Neural crest cell (in vitro differentiated cells): ENCODE data around the gene DBNL. TPM values are rescaled to one million over a fixed set of nuclear protein-coding genes. Genes with fewer than 3 reads are reported as not detected.

ENCODE experiments used
- DNase-seq: peaks from one replicate; pipeline ENCODE4 v3.0.0; 2021; ENCODE audit warnings: low read depth, mixed read lengths, low spot score
- H3K27ac Mint-ChIP-seq: one replicate; pipeline ENCODE4 v1.8.0; 2021; ENCODE audit warnings: mild to moderate bottlenecking, mixed read lengths; ENCODE audit not compliant: unreplicated experiment
- H3K27me3 Mint-ChIP-seq: 2 replicates; pipeline ENCODE4 v1.8.0; 2021; ENCODE audit warnings: low read depth, mild to moderate bottlenecking, mixed read lengths
- H3K36me3 Mint-ChIP-seq: 2 replicates; pipeline ENCODE4 v1.8.0; 2021; ENCODE audit warnings: low read depth, mild to moderate bottlenecking, mixed read lengths
- H3K4me1 Mint-ChIP-seq: 2 replicates; pipeline ENCODE4 v1.8.0; 2021; ENCODE audit warnings: mixed read lengths
- H3K4me3 Mint-ChIP-seq: one replicate; pipeline ENCODE4 v1.8.0; 2021; ENCODE audit warnings: mild to moderate bottlenecking, mixed read lengths
- H3K9me3 Mint-ChIP-seq: 2 replicates; pipeline ENCODE4 v1.8.0; 2021; ENCODE audit warnings: mixed read lengths
- CTCF ChIP-seq: fragments of 200-600 bp; sonication (generic); conservative IDR thresholded peaks from 2 replicates; pipeline ENCODE4 v1.5.0; 2021; ENCODE audit warnings: antibody characterized with exemption, mild to moderate bottlenecking
- total RNA-seq: library from RNA; stranded (reverse); gene quantifications from 2 replicates; pipeline ENCODE4 v1.2.1, GENCODE V29; 2021

The DBNL gene
- total RNA-seq, 1 donor from 2014 or later = 74.6 TPM

DNA sequence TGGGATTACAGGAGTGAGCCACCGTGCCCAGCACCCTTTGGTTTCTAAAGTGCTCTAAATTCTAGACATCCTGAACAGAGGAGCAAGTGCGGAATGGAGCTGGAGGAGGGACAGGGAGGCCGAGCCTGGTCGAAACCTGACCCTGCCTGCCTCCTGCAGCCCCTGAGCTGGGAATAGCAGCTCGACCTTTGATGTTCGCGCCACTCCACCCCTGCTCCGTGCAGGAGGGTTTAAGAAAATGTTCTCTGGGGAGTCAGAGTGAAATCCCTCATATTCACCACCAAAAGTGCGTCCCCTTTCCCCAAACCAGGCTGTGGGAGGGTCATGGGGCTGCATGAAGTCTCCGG is 19.0 kb downstream of the DBNL start:
- Mint-ChIP-seq H3K27ac (peak overlapping the region; percentile 6), H3K9me3 (no peaks in the 10 kb centered on the region), H3K27me3 (peaks cover 28% of the 10 kb centered on the region), H3K4me1 (peaks cover 20% of the 10 kb centered on the region), H3K36me3 (peaks cover 3% of the 10 kb centered on the region), H3K4me3 (no peak overlapping the region)
- no peak for DNase-seq
- no peak for TF ChIP-seq CTCF

- H3K9me3 Mint-ChIP-seq = no peaks in the 10 kb centered on the region
- DNase-seq = no peak
- peaks cover 20% of the 10 kb centered on the region for H3K4me1 Mint-ChIP-seq
- peaks cover 28% of the 10 kb centered on the region for H3K27me3 Mint-ChIP-seq
- no peaks in the 10 kb centered on the region for H3K36me3 Mint-ChIP-seq
- no peak for TF ChIP-seq CTCF
- peak overlapping the region; percentile 6 for H3K27ac Mint-ChIP-seq
- peak overlapping the region; percentile 50 for H3K4me3 Mint-ChIP-seq
Observed at GRCh38 chr7:44063894-44064651, 19.6 kb downstream of the DBNL start.

DNA sequence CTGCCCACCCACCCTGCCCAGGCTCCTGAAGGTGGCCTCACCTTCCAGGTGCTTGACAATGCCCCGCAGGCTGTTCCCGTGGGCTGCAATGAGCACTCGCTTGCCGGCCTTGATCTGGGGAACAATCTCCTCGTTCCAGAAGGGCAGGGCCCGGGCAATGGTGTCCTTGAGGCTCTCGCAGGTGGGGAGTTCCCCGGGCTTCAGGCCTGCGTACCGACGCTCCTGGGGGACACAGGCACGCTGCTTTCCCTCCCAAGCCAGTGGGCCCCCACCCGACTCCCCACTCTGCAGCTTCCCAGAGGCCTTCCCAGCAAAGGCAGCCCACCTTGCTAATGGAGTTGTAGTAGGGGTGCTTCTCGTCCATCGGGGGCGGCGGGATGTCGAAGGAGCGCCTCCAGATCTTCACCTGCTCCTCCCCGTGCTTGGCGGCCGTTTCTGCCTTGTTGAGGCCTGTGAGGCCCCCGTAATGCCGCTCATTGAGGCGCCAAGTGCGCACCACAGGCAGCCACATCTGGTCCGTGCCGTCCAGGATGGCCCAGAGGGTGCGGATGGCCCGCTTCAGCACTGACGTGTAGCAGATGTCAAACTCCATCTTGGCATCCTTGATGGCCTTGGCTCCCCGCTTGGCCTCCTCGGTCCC is 20.4 kb downstream of the DBNL start:
- Mint-ChIP-seq H3K36me3 (no peaks in the 10 kb centered on the region), H3K27me3 (peaks cover 28% of the 10 kb centered on the region), H3K9me3 (no peaks in the 10 kb centered on the region), H3K4me1 (peaks cover 20% of the 10 kb centered on the region), H3K4me3 (peak overlapping the region; percentile 79), H3K27ac (peak overlapping the region; percentile 50)
- DNase-seq = no peak
- no peak for TF ChIP-seq CTCF

DNA sequence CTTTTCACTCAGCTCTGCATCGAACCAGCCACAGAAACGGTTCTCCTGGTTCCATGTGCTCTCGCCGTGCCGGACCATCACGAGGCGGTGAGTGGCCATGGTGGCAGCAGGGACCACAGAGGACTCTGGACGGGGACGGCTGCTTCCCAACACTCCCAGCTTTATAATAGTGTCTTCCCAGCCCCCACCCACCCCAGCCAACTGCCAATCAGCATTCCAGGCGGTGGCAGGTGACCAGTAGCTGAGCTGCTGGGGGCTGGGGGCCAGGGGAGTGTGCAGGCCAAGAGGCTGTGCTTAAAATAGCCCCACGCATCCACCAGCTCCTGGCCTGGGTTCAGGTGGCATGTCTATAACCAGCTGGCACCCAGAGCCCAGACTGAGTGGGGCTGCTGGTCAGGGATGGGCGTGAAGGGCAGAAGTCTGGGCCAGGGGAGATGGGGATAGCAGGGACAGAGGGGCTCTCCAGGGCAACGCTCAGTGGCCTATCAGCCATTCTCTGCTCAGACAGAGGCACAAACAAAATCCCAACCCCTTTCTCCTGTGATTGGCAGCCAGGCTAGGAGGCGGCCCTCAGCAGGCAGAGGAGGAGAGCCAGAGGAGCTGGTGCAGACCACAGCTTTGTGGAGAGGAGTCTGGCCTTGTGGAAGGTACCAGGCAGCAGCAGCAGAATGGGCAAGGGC is 21.1 kb downstream of the DBNL start, which contains the start of gene PGAM2:
Gene PGAM2 (minus strand): TSS at position 137 of the 680 bp plus-strand sequence. CDS start 38 bp downstream, at position 99.
- peak within 1 kb of the TSS; percentile 62 for H3K27ac Mint-ChIP-seq
- DNase-seq = peak; percentile 39

More for the DNA sequence above, 21.1 kb downstream of the DBNL start, which contains the start of gene PGAM2:
- no peaks in the 10 kb centered on the region for H3K9me3 Mint-ChIP-seq
- peak within 1 kb of the TSS; percentile 79 for H3K4me3 Mint-ChIP-seq
- TF ChIP-seq CTCF = no peak
- H3K36me3 Mint-ChIP-seq = no peaks in the 10 kb centered on the region
- peaks cover 20% of the 10 kb centered on the region for H3K4me1 Mint-ChIP-seq
- H3K27me3 Mint-ChIP-seq = peaks cover 28% of the 10 kb centered on the region
